BJ (cell line): ENCODE results near the gene DGKZ. TPM values are rescaled to one million over a fixed set of nuclear protein-coding genes. Genes with fewer than 3 reads are reported as not detected.

Experiments used
- CTCF ChIA-PET: fragments of 350-600 bp; formaldehyde crosslinking; extraction: SDS; loops from one replicate; lab custom pipeline; 2021; ENCODE audit warnings: antibody characterized with exemption, inconsistent platforms; lab: Yijun Ruan, JAX
- POLR2A ChIA-PET: fragments of 300-600 bp; sonication (Branson Sonifier 250); formaldehyde crosslinking; extraction: SDS; loops from one replicate; lab custom pipeline; 2021; ENCODE audit warnings: antibody characterized with exemption; lab: Charles Lee
- DNase-seq: peaks from one replicate; pipeline ENCODE4 v3.0.0-alpha.2; 2011; ENCODE audit warnings: low read depth
- H3K27me3 ChIP-seq: 2 replicates; pipeline ENCODE4 v1.6.0; 2011; ENCODE audit warnings: low read length; ENCODE audit not compliant: control insufficient read depth, insufficient read depth
- H3K36me3 ChIP-seq: 2 replicates; pipeline ENCODE4 v1.5.1; 2011; ENCODE audit warnings: low read length; ENCODE audit not compliant: control insufficient read depth, insufficient read depth
- H3K4me3 ChIP-seq: 2 replicates; pipeline ENCODE4 v1.5.1; 2011; ENCODE audit warnings: low read depth, mild to moderate bottlenecking, control low read depth, low read length
- CTCF ChIP-seq: IDR thresholded peaks from 2 replicates; pipeline ENCODE4 v1.5.1; 2011; ENCODE audit warnings: low read depth, mild to moderate bottlenecking, control low read depth, inconsistent platforms, low read length, moderate library complexity; ENCODE audit not compliant: insufficient read depth
- polyA plus RNA-seq: library from polyadenylated mRNA; depleted of rRNA; stranded (reverse); fragments of >200 nt; gene quantifications from 2 replicates; pipeline ENCODE4 v1.2.3, GENCODE V29; 2011

Gene DGKZ
- polyA plus RNA-seq, 1 experiment = 31.7 TPM

- no peak for DNase-seq
- H3K36me3 ChIP-seq = peaks cover 2% of the 10 kb centered on the region; the same call in 1 of the 2 replicates
- CTCF ChIA-PET = interaction anchor here (1.4 to 11.2 kb wide), 2 partner anchors 11 to 124 kb away, joined by 5 to 162 read pairs; partner anchors contain the start of gene DGKZ
- no peak overlapping the region for H3K4me3 ChIP-seq
- TF ChIP-seq CTCF = no peak
- POLR2A ChIA-PET = no interaction called here
- H3K27me3 ChIP-seq = no peaks in the 10 kb centered on the region
Observed at GRCh38 chr11:46363455-46364005, 16.3 kb downstream of the DGKZ start.

GRCh38 chr11:46364056-46364455 lies 16.8 kb downstream of the DGKZ start:
- POLR2A ChIA-PET = no interaction called here
- Histone ChIP-seq H3K4me3 (no peak overlapping the region), H3K27me3 (no peaks in the 10 kb centered on the region), H3K36me3 (peaks cover 2% of the 10 kb centered on the region; the same call in 1 of the 2 replicates)
- DNase-seq = no peak
- TF ChIP-seq CTCF = no peak
- CTCF ChIA-PET = interaction anchor here (1.8 to 11.2 kb wide), 2 partner anchors 12 to 121 kb away, joined by 4 to 162 read pairs; partner anchors contain the start of gene DGKZ

- POLR2A ChIA-PET = no interaction called here
- no peak for TF ChIP-seq CTCF
- no peaks in the 10 kb centered on the region for H3K27me3 ChIP-seq
- H3K36me3 ChIP-seq = peaks cover 2% of the 10 kb centered on the region
- CTCF ChIA-PET = interaction anchor here (1.8 to 11.2 kb wide), 4 partner anchors 13 to 126 kb away, joined by 4 to 162 read pairs (median 33); partner anchors contain the start of gene DGKZ
- no peak for DNase-seq
- no peak overlapping the region for H3K4me3 ChIP-seq
Observed at GRCh38 chr11:46364791-46365190, 17.5 kb downstream of the DGKZ start.

- ChIA-PET POLR2A (interaction anchor here (0.8 kb wide), 1 partner anchor 12 kb away, joined by 3 read pairs; no protein-coding TSS in a partner anchor), CTCF (interaction anchor here (0.9 to 11.2 kb wide), 4 partner anchors 11 to 127 kb away, joined by 3 to 162 read pairs (median 33); partner anchors contain the start of gene DGKZ)
- Histone ChIP-seq H3K27me3 (no peaks in the 10 kb centered on the region), H3K4me3 (no peak overlapping the region), H3K36me3 (peaks cover 6% of the 10 kb centered on the region)
- DNase-seq = no peak
- TF ChIP-seq CTCF = no peak
Observed at GRCh38 chr11:46366260-46366659, 19.0 kb downstream of the DGKZ start.

GRCh38 chr11:46366661-46367161 lies 19.4 kb downstream of the DGKZ start:
- ChIA-PET POLR2A (no interaction called here), CTCF (interaction anchor here (1.0 to 11.2 kb wide), 4 partner anchors 11 to 128 kb away, joined by 3 to 162 read pairs (median 33); partner anchors contain the start of gene DGKZ)
- peaks cover 6% of the 10 kb centered on the region for H3K36me3 ChIP-seq
- no peak overlapping the region for H3K4me3 ChIP-seq
- no peak for DNase-seq
- H3K27me3 ChIP-seq = no peaks in the 10 kb centered on the region
- TF ChIP-seq CTCF = no peak
